ENCODE measurements around the gene GPR84.

Gene GPR84

GRCh38 chr12:54364413-54364812 is at the start of gene GPR84:
Gene GPR84, minus strand, starts transcription at chr12:54364486. Its CDS starts 635 bp downstream, at chr12:54363851.
- DNase-seq, result no peak

- no peak for DNase-seq
Measured at GRCh38 chr12:54413284-54414190, 49.3 kb upstream of the GPR84 start.

GRCh38 chr12:54412786-54413185 is 48.5 kb upstream of the GPR84 start:
- no peak for DNase-seq

DNA sequence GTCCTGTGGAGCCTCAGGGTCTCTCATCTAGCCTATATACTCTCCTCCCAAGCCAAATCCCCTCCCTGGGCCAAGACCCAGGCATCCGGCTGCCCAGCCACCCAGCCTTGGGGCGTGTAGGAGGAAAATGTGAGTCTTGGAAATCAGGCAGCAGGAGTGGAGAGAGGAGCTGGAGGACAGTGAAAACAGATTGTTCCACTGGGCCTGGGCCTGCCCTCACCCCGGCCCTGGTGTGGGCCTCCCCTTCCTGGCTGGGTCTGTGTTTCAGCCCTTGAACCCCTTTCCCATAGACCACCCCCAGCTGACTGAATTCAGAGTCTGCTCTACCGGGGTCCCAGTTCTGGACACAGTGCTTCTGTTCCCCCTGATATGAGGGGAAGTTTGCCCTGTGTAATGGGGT is 48.1 kb upstream of the GPR84 start:
- DNase-seq, result no peak

GRCh38 chr12:54411391-54412241 is 47.3 kb upstream of the GPR84 start:
- DNase-seq, result no peak

- DNase-seq, result peak; percentile 60 to 74
Measured at GRCh38 chr12:54409267-54409666, 45.0 kb upstream of the GPR84 start.

- no peak for DNase-seq
Measured at GRCh38 chr12:54407183-54407905, 43.1 kb upstream of the GPR84 start.

DNA sequence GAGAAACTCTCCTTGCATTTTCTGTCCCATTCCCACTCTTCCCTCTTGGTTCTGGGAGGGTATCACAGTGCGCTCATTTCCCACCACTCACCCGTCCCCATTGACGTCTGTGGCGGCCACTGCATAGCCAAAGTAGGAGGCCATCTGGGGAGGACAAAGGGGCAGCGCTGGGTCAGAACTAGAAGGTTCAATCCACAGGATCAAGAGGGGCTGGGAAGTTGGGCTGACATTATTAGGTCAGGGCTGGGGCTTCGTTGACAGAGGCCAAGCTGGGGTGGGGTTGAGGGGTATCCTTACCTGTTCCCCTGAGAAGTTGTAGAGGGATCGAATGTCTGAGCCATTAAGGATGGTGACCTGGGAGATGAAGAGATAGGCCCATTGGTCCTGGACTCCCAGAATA is 41.3 kb upstream of the GPR84 start:
- DNase-seq, result no peak

DNA sequence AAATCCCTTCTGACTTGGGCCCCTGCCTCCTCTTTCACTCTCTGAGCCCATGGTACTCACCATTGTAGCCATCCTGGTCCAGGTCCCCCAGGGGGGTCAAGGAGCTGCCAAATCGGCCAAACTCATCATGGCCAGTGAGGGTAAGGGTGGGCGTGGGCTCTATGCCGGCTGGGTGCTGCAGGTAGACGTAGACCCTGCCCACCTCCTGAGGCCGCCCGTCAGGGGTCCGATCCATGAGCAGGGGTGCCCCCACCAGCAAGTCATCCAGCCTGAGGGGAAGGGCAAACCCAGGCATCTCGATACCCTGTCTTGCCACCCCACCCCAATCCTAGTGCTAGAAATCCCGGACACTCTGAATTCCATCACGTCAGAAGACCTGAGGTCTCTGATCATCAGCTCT is 40.8 kb upstream of the GPR84 start:
- no peak for DNase-seq

DNA sequence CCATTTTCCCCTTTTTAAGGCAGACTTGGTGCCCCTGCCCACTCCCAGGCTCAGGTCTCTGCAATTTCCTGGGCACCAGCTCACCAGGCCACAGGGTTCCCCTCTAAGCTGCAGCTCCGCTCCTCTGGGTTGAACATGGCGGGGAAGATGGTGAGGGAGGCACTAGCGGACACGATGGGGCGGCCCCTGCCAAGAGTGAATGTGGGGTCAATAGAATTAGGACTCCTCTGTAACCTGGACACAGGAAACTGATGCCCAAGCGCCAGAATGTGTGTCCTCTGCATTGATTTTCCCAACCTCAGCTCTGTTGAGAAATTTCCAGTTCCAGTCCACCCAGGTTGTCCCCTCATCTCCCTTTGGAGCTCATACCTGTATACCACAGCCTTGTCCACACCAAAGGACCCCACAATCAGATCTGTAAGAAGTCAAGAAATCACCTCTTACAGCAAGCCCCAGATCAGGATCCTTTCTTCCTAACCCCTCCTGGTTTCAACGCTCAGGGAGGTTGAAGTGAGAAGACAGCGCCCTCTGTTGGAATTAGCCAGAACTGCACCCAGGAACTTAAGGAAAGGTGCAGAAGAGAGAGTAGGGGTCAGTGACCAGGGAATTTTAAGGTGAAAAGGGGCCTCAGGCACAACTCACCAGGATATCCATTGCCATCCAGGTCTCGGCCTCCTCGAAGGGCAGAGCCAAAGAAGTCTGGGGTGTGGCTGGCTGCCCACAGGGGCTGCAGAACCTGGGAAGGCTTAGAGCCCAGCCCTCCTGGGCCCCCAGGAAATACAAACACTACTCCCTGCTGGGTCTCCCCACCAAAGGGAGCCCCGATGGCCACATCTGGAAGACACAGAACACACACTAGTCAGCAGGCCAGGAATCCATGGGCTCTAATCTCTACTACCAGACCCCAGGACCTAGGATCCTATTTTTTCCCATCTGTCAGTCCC is 40.0 kb upstream of the GPR84 start:
- DNase-seq, result peak; percentile 38 to 42

- DNase-seq, result no peak
Measured at GRCh38 chr12:54401119-54401518, 36.8 kb upstream of the GPR84 start.

DNA sequence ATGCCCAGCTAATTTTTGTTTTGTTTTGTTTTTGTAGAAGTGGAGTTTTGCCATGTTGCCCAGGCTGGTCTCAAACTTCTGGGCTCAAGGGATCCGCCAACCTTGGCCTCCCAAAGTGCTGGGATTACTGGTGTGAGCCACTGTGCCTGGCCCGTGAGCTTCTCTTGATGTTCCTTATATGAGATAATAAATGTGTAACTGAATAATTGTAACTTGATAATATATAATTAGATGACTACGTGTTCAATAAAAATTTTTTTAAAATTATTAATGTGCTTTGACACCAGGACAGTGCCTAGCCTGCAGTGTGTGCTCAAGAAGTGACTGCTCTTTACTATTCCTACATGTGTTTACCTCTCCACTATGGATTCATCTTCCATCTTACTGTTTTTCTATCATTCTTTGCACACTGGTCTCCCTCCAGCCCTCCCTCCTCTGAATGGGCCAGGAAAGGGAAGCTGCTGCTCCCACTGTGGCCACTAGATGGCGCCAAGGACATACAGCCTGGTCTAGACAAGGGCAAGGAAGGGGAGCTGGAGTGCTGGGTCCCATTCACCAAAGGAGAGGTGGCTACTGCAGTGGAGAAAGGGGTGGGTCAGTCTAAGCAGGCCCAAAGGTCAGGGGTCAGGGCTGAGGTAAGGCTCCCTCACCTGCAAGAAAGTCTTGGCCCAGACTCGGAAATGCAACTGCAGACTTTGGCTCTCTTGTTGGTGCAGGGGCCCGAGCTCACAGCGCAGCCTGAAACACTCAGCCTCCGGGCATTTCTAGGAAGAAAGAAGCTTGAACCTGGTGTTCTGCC is 34.9 kb upstream of the GPR84 start:
- DNase-seq, result peak; percentile 63 to 76

DNA sequence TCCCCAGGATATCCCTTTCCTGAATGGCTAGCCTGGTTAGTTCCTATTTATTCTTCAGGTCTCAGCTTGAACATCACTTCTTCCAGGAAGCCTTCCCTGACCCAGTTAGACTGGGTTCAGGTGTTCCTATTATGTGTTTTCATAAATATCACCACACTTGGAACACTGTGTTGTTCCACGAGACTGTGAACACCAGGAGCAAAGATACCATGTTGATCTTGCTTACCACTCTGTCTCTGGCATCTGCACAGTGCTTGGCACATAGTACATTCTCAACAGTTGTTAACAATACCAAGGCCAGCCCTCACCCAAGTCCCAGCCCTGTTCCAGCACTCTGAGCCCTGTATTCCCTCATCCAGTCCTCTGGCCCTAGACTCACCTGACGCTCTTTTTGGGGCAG is 33.9 kb upstream of the GPR84 start:
- no peak for DNase-seq

- DNase-seq, result no peak
Measured at GRCh38 chr12:54397157-54397556, 32.9 kb upstream of the GPR84 start.

DNA sequence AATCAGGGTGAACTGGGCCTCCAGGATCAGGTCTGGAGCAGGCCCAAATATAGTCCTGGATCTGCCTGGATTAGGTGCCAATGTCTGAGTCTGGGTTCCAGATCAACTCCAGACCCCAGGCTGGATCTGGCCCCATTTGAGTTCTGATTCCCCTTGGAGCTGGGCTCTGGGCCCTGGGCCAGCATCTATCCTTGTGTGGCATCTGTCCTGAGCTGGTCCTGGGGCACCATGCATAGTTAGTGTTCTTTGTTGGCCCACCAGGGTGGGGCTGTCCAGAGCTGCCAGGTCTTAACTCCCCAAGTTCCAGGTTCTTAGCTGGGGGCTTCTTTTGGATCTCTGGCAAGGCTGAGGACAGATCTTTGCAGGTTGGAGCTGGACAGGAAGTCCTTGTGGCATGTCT is 31.3 kb upstream of the GPR84 start:
- no peak for DNase-seq

DNA sequence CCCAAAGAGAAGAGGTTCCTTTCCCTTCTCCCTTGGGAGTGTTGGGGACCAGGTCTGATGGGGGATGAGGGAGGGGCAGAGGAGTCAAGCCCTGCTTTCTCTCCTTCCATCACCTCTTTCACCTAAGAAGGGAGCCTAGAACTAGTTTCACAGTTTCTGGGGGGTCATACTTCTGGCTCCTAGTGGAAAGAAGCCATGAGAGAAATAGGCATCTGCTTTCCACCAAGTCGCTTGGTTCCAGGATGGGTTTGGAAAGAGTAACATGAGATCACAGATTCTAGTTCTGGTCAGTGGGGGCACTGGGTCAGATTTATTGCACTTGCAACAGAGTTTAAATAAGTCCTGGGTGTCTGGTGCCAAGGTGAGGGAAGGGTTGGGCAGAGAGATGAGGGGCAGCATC is 30.7 kb upstream of the GPR84 start:
- no peak for DNase-seq

GRCh38 chr12:54394281-54394719 is 30.0 kb upstream of the GPR84 start:
- peak; percentile 57 to 60 for DNase-seq

GRCh38 chr12:54393743-54394142 is 29.5 kb upstream of the GPR84 start:
- DNase-seq, result no peak

DNA sequence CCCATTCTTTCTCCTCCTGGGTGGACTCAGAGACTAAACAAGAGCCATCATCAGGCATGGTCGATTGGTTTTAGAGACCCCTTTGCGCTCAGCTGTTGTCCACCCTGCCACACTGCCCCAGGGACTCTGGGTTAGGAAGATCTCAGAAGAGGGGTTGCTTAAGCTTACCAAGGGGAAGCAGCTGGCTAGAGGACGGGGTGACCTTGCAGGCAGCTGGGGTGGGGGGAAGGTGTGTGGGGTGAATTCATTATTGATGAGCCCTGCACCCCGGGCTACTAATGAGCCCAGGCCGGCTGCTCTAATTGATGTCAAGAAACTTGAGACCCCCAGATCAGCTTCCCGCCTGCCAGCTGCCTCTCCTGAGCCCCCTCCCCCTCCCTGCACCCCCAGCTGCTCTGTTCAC is 28.9 kb upstream of the GPR84 start:
- no peak for DNase-seq

- DNase-seq, result no peak
Measured at GRCh38 chr12:54392485-54393206, 28.4 kb upstream of the GPR84 start.
